SU-DHL-6 (cell line): ENCODE data around the gene HOXB3.

Experiments
- H2AFZ ChIP-seq: fragments of 200-600 bp; sonication (generic); 2 replicates; pipeline ENCODE4 v1.6.1; 2014; ENCODE audit warnings: low read depth, mild to moderate bottlenecking, moderate library complexity, mixed read lengths, antibody characterized with exemption, low read length; ENCODE audit not compliant: severe bottlenecking
- H3F3A ChIP-seq: fragments of 200-600 bp; shearing (Covaris generic); 2 replicates; pipeline ENCODE4 v1.6.0; 2016; ENCODE audit warnings: antibody characterized with exemption, mild to moderate bottlenecking; ENCODE audit not compliant: insufficient read depth
- H3K27ac ChIP-seq: fragments of 200-600 bp; sonication (generic); 2 replicates; pipeline ENCODE4 v1.5.1; 2016; ENCODE audit warnings: low read depth, mild to moderate bottlenecking, low read length, moderate library complexity, mixed read lengths
- H3K27me3 ChIP-seq: fragments of 200-600 bp; sonication (generic), shearing (Covaris generic); 2 replicates; pipeline ENCODE4 v1.6.0; 2014; ENCODE audit warnings: mild to moderate bottlenecking, low read length
- H3K36me3 ChIP-seq: fragments of 200-600 bp; sonication (generic); 2 replicates; pipeline ENCODE4 v1.6.1; 2014; ENCODE audit warnings: mild to moderate bottlenecking, low read length, mixed read lengths
- H3K4me2 ChIP-seq: fragments of 300-600, 200-600 bp; shearing (Covaris generic), sonication (generic); 2 replicates; pipeline ENCODE4 v1.6.0; 2014; ENCODE audit warnings: low read length, low read depth, mild to moderate bottlenecking; ENCODE audit not compliant: poor library complexity, severe bottlenecking
- H3K4me3 ChIP-seq: fragments of 200-600 bp; sonication (generic); 2 replicates; pipeline ENCODE4 v1.5.1; 2014; ENCODE audit warnings: antibody characterized with exemption, low read length, mild to moderate bottlenecking, mixed read lengths; ENCODE audit not compliant: insufficient read depth, poor library complexity, severe bottlenecking
- H3K79me2 ChIP-seq: fragments of 200-600 bp; sonication (generic); 2 replicates; pipeline ENCODE4 v1.6.1; 2014; ENCODE audit warnings: mild to moderate bottlenecking, low read length, moderate library complexity; ENCODE audit not compliant: insufficient read depth
- H3K9ac ChIP-seq: fragments of 200-600 bp; sonication (generic); 2 replicates; pipeline ENCODE4 v1.7.0; 2014; ENCODE audit warnings: mild to moderate bottlenecking, low read length
- H3K9me2 ChIP-seq: fragments of 200-600 bp; sonication (generic); replicated peaks from 2 replicates; pipeline ENCODE4 v1.6.1; 2014; ENCODE audit warnings: low read length; ENCODE audit not compliant: insufficient read depth
- H3K9me3 ChIP-seq: fragments of 200-600 bp; sonication (generic); 2 replicates; pipeline ENCODE4 v1.6.1; 2014; ENCODE audit warnings: low read length, mixed read lengths; ENCODE audit not compliant: insufficient read depth
- H4K20me1 ChIP-seq: fragments of 200-600 bp; sonication (generic); 2 replicates; pipeline ENCODE4 v1.6.1; 2014; ENCODE audit warnings: low read depth, mild to moderate bottlenecking, antibody characterized with exemption, low read length, moderate library complexity, mixed read lengths
- EZH2phosphoT487 ChIP-seq: fragments of 200-600 bp; sonication (generic), shearing (Covaris generic); conservative IDR thresholded peaks from 2 replicates; pipeline ENCODE4 v1.6.1; 2018; ENCODE audit warnings: mild to moderate bottlenecking, antibody characterized with exemption, low read length, moderate library complexity, mixed read lengths
- TF ChIP-seq, protein P1 (sequence below): fragments of 200-600 bp; sonication (generic); IDR thresholded peaks from one replicate; pipeline ENCODE4 v1.5.1; 2017; ENCODE audit warnings: antibody characterized with exemption, mild to moderate bottlenecking, low read length, moderate library complexity; ENCODE audit not compliant: insufficient read depth, poor library complexity, severe bottlenecking

Gene HOXB3

DNA sequence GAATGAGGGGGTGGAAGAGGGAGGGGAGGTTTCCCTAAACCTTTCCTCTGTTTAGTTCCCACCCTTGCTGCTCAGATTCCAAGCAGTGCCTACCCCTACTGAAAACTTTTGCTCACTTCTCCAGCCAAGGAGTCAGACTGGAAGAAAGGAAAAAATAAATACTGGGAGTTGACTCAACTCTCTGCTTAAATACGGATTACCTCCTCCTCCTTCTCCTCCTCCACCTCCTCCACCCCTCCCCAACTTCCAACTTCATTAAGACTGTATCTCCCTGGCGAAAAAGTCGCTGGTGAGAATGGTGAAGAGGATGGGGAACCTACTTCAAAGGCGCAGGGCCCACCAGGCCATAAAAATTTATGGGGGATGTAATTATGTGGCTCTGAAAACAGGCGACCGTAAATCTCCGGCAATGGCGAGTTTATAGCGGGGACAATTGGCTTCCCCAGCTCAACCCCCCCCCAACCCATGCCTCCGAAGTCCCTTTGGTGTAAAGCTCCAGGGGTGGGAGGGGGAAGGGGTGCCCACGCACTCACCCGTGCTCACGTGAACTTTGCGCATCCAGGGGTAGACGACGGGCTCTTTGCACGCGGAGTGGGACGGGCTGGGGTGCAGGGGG lies 12.6 kb downstream of the HOXB3 start:
- no peak for TF ChIP-seq EZH2phosphoT487
- TF ChIP-seq, protein P1, sequence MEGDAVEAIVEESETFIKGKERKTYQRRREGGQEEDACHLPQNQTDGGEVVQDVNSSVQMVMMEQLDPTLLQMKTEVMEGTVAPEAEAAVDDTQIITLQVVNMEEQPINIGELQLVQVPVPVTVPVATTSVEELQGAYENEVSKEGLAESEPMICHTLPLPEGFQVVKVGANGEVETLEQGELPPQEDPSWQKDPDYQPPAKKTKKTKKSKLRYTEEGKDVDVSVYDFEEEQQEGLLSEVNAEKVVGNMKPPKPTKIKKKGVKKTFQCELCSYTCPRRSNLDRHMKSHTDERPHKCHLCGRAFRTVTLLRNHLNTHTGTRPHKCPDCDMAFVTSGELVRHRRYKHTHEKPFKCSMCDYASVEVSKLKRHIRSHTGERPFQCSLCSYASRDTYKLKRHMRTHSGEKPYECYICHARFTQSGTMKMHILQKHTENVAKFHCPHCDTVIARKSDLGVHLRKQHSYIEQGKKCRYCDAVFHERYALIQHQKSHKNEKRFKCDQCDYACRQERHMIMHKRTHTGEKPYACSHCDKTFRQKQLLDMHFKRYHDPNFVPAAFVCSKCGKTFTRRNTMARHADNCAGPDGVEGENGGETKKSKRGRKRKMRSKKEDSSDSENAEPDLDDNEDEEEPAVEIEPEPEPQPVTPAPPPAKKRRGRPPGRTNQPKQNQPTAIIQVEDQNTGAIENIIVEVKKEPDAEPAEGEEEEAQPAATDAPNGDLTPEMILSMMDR: no peak
- Histone ChIP-seq H3K9ac (peak overlapping the region; percentile 57), H3F3A (no peaks in the 10 kb centered on the region), H3K79me2 (no peaks in the 10 kb centered on the region), H3K9me3 (no peaks in the 10 kb centered on the region), H3K4me2 (peak overlapping the region; percentile 63), H2AFZ (peak overlapping the region; percentile 25), H3K36me3 (no peaks in the 10 kb centered on the region), H3K9me2 (no peaks in the 10 kb centered on the region), H3K27ac (no peak overlapping the region), H3K4me3 (peak overlapping the region; percentile 55), H3K27me3 (no peaks in the 10 kb centered on the region), H4K20me1 (no peaks in the 10 kb centered on the region)

- Histone ChIP-seq H3K27ac (no peak overlapping the region), H2AFZ (no peak overlapping the region), H3K79me2 (no peaks in the 10 kb centered on the region), H3K36me3 (no peaks in the 10 kb centered on the region), H3K27me3 (no peaks in the 10 kb centered on the region), H3K4me3 (no peak overlapping the region), H4K20me1 (no peaks in the 10 kb centered on the region), H3K9me3 (no peaks in the 10 kb centered on the region), H3K9me2 (no peaks in the 10 kb centered on the region), H3K4me2 (peak overlapping the region; percentile 63), H3F3A (no peaks in the 10 kb centered on the region), H3K9ac (peak overlapping the region; percentile 57; the same call in 1 of the 2 replicates)
- no peak for TF ChIP-seq EZH2phosphoT487
- TF ChIP-seq, protein P1: no peak
Observed at GRCh38 chr17:48576479-48577309, 13.3 kb downstream of the HOXB3 start.

DNA sequence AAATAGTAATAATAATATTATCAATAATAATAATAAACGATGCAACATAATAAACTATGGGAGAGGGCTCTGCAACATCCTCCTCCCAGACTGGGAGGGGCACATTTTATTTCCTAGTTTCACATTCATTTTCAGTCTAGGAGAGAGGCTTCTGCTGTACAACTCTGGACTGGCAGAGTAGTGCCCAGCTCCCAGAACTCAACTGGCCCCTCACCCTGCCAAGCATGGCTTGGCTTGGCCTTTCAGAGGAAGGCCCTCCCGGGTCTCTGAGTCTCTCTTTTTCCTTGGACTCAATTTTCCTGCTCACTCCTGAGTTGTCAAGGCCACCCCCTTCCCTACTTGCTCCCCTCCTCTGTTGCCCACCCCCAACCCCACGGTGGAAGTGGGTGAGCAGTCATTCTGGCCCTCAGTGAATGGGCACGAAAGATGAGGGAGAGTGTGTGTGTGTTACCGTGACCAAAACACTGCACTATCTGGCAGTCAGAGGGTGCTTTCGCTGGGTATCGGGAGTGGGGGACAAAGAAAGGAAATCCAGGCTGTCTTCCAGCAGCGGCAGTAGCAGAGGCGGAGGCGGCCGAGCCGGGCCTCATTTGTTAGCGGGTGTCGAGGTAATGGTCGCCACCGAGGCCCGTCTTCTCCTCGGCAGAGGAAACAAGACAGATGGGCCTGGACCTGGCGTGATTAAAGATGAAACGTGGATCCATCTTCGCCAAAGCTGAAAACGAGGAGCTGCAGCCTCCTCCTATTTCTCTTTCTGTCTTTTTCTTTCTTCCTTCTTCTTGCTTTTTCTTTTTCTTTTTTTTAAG lies 14.2 kb downstream of the HOXB3 start:
- no peak overlapping the region for H3K4me2 ChIP-seq

More for the DNA sequence above, 14.2 kb downstream of the HOXB3 start:
- H3K9ac ChIP-seq: no peak overlapping the region
- no peak overlapping the region for H2AFZ ChIP-seq
- no peaks in the 10 kb centered on the region for H4K20me1 ChIP-seq
- TF ChIP-seq, protein P1: no peak
- TF ChIP-seq EZH2phosphoT487: no peak
- H3K79me2 ChIP-seq: no peaks in the 10 kb centered on the region
- no peaks in the 10 kb centered on the region for H3K9me2 ChIP-seq
- no peaks in the 10 kb centered on the region for H3K27me3 ChIP-seq
- no peaks in the 10 kb centered on the region for H3K36me3 ChIP-seq
- H3K9me3 ChIP-seq: no peaks in the 10 kb centered on the region
- no peak overlapping the region for H3K4me3 ChIP-seq
- no peak overlapping the region for H3K27ac ChIP-seq
- no peaks in the 10 kb centered on the region for H3F3A ChIP-seq
